Erythroblast (primary cell): ENCODE measurements around the gene PSAPL1.

Experiments
- DNase-seq, 2 experiments: peaks; one replicate each; lab custom pipeline; 2025; lab: John Stamatoyannopoulos, UW
- GATA1 ChIP-seq: IDR thresholded peaks from 2 replicates; pipeline ENCODE4 v1.6.1; 2011; ENCODE audit warnings: low read depth, mild to moderate bottlenecking, control low read depth, low read length, moderate library complexity
- POLR2A ChIP-seq: IDR thresholded peaks from 2 replicates; pipeline ENCODE4 v1.6.1; 2011; ENCODE audit warnings: mild to moderate bottlenecking, low read length

Gene PSAPL1

GRCh38 chr4:7414046-7414445, 20.7 kb downstream of the PSAPL1 start:
- DNase-seq, result no peak

GRCh38 chr4:7412554-7412912, 22.2 kb downstream of the PSAPL1 start:
- no peak for DNase-seq
- TF ChIP-seq POLR2A (no peak), GATA1 (no peak)

More at GRCh38 chr4:7414046-7414445, 20.7 kb downstream of the PSAPL1 start:
- TF ChIP-seq POLR2A, result no peak
- no peak for TF ChIP-seq GATA1

- no peak for TF ChIP-seq POLR2A
- no peak for TF ChIP-seq GATA1
- no peak for DNase-seq
Measured at GRCh38 chr4:7411896-7412553, 22.7 kb downstream of the PSAPL1 start.

- TF ChIP-seq GATA1 (no peak), POLR2A (no peak)
- DNase-seq, result no peak
Measured at GRCh38 chr4:7411491-7411890, 23.2 kb downstream of the PSAPL1 start.

- no peak for TF ChIP-seq GATA1
- no peak for TF ChIP-seq POLR2A
Measured at GRCh38 chr4:7410446-7410845, 24.3 kb downstream of the PSAPL1 start.

GRCh38 chr4:7408166-7408565, 26.6 kb downstream of the PSAPL1 start:
- TF ChIP-seq GATA1, result no peak
- DNase-seq, result no peak

More at GRCh38 chr4:7410446-7410845, 24.3 kb downstream of the PSAPL1 start:
- no peak for DNase-seq

DNA sequence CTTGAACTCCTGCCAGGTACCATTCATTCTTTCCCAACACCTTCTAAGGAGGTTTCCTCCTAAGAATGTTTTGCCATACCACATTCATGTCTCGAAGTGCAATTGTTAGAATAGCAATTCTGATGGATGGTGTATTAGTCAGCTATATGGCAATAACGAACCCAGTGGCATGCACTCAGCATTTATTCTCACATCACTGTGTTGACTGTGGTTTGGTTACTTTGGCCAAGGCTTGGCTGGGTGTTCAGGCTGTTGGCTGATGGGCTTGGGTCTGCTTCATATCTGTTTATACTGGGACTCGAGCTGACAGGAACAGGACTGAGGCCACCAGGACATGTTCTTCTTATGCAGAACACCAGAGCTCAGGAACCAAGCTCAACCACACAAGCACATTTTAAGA, 31.7 kb downstream of the PSAPL1 start:
- no peak for DNase-seq
- TF ChIP-seq GATA1, result no peak
- no peak for TF ChIP-seq POLR2A

DNA sequence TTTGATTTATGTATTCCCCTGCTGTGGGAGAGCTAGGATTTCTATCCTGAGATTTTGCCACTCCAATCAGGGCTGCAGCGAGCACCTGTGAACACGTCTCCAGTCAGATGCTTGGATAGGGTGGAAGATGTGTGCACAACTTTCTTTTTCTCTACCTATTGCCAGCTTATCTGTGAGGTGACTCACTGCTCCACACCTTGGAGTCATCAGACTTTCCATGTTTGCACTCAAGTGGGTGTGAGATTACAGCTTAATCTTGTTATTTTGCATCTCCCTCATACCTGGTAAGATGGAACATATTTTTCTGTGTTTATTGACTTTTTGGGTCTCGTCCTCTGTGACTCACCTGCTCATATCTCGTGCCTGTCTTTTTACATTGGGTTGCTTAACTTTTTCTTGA, 32.2 kb downstream of the PSAPL1 start:
- TF ChIP-seq POLR2A, result no peak
- no peak for DNase-seq

- no peak for DNase-seq
- no peak for TF ChIP-seq GATA1
- no peak for TF ChIP-seq POLR2A
Measured at GRCh38 chr4:7400671-7401298, 33.9 kb downstream of the PSAPL1 start.

DNA sequence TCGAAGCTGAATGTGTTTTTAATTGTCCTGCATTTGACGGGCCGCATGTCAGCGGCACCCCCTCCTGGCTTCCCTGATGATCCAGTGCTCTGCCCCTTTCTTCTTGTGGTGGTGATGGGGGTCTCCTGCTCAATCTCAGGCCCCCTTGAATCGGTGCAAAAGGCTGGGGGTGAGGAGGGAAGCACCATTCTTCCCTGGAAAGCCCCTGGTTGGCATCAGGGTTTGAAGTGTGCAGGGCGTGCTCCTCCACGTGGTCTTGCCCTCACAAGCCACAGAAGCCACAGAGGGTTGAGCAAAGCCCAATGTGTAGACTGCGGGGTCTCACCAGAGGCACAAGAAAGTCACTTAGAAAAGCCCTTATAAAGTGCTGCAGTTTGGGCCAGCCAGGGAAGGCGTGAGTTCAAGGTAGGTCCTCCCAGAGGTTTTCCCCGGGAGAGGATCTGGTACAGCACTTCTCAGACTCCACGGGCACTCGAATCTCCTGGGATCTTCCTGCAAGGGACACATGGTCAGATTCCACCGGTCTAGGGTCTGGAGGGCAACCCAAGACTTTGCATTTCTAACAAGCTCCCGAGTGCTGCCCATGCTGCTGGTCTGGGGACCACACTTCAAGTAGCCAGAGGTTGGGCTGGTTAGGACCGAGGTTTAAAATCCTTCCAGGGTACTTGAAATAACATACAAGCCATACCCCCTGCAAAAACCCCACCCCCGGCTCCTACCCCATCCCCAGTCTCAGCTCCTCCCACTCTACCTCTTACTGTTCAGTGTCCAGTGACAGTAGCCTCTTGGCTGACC, 35.1 kb downstream of the PSAPL1 start:
- TF ChIP-seq GATA1, result no peak
- no peak for TF ChIP-seq POLR2A
- no peak for DNase-seq

- TF ChIP-seq GATA1 (no peak), POLR2A (no peak)
- DNase-seq, result no peak
Measured at GRCh38 chr4:7398788-7399439, 35.8 kb downstream of the PSAPL1 start.

DNA sequence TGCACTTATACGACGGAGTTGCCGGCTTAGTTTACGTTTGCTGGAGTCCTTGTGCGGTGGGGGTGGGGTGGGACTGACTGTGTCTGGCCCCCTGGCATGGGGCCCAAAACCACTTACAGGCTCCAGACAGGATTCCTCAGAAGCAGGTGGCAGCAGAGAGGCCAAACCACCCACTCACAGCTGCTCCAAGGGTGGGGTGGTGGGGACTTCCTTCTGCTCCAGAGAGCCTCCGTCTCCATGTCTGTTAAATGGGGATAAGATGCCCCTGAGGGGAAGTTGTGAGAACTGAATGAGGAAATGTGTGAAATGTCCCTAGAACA, 36.7 kb downstream of the PSAPL1 start:
- DNase-seq, result no peak
- no peak for TF ChIP-seq POLR2A
- no peak for TF ChIP-seq GATA1

DNA sequence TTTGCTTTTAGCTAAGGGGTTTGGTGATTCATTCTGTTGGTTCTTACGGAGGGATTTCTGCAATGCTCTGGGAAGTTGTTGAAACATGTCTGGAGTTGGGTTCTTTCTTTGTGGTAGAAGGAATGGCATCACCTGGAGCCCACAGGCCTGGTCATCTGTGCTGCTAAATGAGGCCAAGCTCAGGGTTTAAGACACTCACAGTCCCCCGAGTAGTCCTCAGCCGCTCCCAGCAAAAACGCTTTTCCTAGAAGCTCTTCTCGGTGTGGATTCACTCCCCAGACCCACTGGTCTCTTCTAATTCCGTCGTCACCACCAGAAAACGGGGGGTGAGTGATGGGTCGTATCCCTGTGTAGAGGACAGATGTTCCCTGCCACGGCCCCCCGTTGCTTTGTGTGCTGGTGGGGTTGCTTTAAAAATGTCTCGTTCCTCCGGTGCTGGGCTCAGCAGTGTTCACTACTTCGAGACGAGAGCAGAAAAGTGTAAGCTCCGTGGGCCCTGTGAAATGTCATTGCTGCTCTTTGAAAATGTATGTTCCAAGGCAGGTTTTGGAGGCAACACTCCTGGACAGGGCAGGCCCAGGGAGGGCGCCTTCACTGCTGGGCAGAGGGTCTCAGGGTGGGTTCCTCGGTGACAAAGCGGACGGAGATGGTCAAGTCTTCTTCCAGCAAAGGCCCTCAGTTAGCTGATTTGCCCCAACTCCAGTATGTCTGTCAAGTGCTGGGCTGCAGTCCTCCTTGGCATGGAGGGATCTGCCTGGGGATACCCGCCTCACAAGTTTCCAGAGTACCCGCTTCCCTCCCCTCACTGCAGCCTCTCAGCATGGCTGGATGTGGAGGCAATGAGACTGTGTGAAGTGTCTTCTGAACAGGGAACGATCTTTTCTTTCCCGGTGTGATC, 37.3 kb downstream of the PSAPL1 start:
- DNase-seq, result no peak
- no peak for TF ChIP-seq POLR2A
